Stimulated activated CD4-positive, alpha-beta T cell treated with anti-CD3 and anti-CD28 coated beads, Interleukin-4, amount 100 ng/mL, for 4 hours (primary cell): ENCODE results near the gene SYNPO.

Source experiments
- DNase-seq, 2 experiments: peaks; one replicate each; pipeline ENCODE4 v3.0.0-alpha.2; 2020

Gene SYNPO

GRCh38 chr5:150700594-150701377, 60.3 kb downstream of the SYNPO start, which contains the start of gene RBM22:
RBM22 (minus strand) TSS chr5:150701062; CDS start chr5:150700985, 77 bp downstream.
- peak; percentile 88 to 89 for DNase-seq

- DNase-seq: no peak
These were observed 63.3 kb downstream of the SYNPO start for GRCh38 chr5:150703762-150704161.

GRCh38 chr5:150706776-150707390, 66.4 kb downstream of the SYNPO start:
- DNase-seq: no peak
